ENCODE measurements around the gene STX2. TPM values are rescaled to one million over a fixed set of nuclear protein-coding genes. Genes with fewer than 3 reads are reported as not detected.

Gene STX2
- total and polyA plus RNA-seq, 4 donors: 11.9 to 28.4 (median 20.9) TPM

GRCh38 chr12:130776857-130777339 lies 62.2 kb downstream of the STX2 start:
- 69 to 78% methylated on average over 11 of the region's 11 CpGs for WGBS, 2 donors
- no peak for ATAC-seq (ENCODE audit: insufficient read depth, low FRiP score)
- H3K4me3 ChIP-seq: no peak overlapping the region

DNA sequence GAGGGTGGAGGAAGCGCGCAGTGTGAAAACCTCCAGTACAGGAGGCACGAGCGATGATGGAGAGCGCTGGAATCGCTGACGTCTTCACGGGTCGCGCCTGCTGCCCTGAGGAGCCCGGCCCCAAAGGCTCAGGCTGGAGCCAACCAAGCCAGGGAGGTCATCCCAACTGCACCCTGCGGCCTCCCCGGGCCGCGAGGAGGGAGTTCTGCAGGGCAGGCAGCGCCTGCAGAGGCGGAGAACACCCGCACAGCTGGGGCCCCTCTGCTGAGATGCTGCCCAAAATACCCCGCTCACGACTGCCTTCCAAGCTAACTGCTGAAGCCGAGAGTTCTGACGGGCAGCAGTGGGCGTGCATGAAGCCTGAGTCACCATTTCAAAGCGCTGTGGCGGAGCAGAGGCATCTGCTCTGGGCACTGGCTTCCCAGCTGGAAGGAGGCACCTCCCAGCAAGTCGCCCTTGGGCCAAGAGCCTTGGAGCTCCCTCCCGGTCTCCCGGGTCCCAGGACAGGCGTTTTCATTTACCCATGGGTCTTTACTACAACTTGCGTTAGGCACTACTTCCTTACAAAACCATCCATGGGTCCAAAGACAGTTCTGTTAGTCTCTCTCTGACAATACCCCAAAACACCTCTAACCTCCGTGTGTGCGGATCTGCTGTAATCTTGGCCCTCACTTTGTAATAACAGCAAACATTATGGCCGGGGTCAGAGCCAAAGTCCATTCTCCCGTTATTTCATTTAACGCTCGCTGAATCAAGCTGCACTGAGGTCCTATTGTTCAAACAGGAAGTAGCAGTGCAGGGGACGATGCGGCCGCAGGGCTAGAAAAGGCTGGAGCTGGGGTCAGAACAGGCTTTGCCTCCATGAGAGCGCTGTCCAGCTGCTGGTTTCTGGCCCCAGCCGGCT lies 62.8 kb downstream of the STX2 start:
- H3K27me3 ChIP-seq (ENCODE audit: control insufficient read depth in 3 of 3, insufficient read depth in 3 of 3, low read length in 2 of 3): peaks cover 0 to 9% (median 3%) of the 10 kb centered on the region in 3 donors
- peaks cover 0 to 5% (median 0%) of the 10 kb centered on the region in 4 donors for H3K36me3 ChIP-seq (ENCODE audit: control insufficient read depth in 4 of 4, insufficient read depth in 4 of 4, low read length in 4 of 4)
- H3K4me1 ChIP-seq (ENCODE audit: control insufficient read depth in 5 of 5, insufficient read depth in 5 of 5, low read length in 5 of 5): peaks cover 0 to 9% (median 0%) of the 10 kb centered on the region in 5 donors
- DNase-seq: peak; percentile 72 to 81 (median 76)
- WGBS, 2 donors: 5 to 6% methylated on average over 40 to 41 of the region's 41 CpGs
- ATAC-seq (ENCODE audit: insufficient read depth, low FRiP score): peak; percentile 59
- H3K9me3 ChIP-seq (ENCODE audit: control insufficient read depth in 4 of 4, insufficient read depth in 3 of 4, low read length in 3 of 4): peaks cover 0 to 3% (median 0%) of the 10 kb centered on the region in 4 donors
- no peak overlapping the region for H3K27ac ChIP-seq (ENCODE audit: low read depth in 1 of 2, low read length in 1 of 2)
- TF ChIP-seq, protein P1, sequence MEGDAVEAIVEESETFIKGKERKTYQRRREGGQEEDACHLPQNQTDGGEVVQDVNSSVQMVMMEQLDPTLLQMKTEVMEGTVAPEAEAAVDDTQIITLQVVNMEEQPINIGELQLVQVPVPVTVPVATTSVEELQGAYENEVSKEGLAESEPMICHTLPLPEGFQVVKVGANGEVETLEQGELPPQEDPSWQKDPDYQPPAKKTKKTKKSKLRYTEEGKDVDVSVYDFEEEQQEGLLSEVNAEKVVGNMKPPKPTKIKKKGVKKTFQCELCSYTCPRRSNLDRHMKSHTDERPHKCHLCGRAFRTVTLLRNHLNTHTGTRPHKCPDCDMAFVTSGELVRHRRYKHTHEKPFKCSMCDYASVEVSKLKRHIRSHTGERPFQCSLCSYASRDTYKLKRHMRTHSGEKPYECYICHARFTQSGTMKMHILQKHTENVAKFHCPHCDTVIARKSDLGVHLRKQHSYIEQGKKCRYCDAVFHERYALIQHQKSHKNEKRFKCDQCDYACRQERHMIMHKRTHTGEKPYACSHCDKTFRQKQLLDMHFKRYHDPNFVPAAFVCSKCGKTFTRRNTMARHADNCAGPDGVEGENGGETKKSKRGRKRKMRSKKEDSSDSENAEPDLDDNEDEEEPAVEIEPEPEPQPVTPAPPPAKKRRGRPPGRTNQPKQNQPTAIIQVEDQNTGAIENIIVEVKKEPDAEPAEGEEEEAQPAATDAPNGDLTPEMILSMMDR (IDR thresholded peaks at IDR 0.05; ENCODE audit: control extremely low read depth, extremely low read depth): no peak
- H3K9ac ChIP-seq (ENCODE audit: insufficient read depth in 1 of 2, low read length in 2 of 2): no peak overlapping the region
- H3K4me3 ChIP-seq: no peak overlapping the region

More at GRCh38 chr12:130776857-130777339, 62.2 kb downstream of the STX2 start:
- peaks cover 0 to 5% (median 0%) of the 10 kb centered on the region in 4 donors for H3K36me3 ChIP-seq (ENCODE audit: control insufficient read depth in 4 of 4, insufficient read depth in 4 of 4, low read length in 4 of 4)
- no peak overlapping the region for H3K9ac ChIP-seq (ENCODE audit: insufficient read depth in 1 of 2, low read length in 2 of 2)
- TF ChIP-seq, protein P1 (IDR thresholded peaks at IDR 0.05; ENCODE audit: control extremely low read depth, extremely low read depth): no peak
- H3K9me3 ChIP-seq (ENCODE audit: control insufficient read depth in 4 of 4, insufficient read depth in 3 of 4, low read length in 3 of 4): peaks cover 0 to 3% (median 0%) of the 10 kb centered on the region in 4 donors
- H3K27ac ChIP-seq (ENCODE audit: low read depth in 1 of 2, low read length in 1 of 2): no peak overlapping the region
- peaks cover 0 to 9% (median 0%) of the 10 kb centered on the region in 5 donors for H3K4me1 ChIP-seq (ENCODE audit: control insufficient read depth in 5 of 5, insufficient read depth in 5 of 5, low read length in 5 of 5)
- peaks cover 0 to 9% (median 3%) of the 10 kb centered on the region in 3 donors for H3K27me3 ChIP-seq (ENCODE audit: control insufficient read depth in 3 of 3, insufficient read depth in 3 of 3, low read length in 2 of 3)
- DNase-seq: no peak

DNA sequence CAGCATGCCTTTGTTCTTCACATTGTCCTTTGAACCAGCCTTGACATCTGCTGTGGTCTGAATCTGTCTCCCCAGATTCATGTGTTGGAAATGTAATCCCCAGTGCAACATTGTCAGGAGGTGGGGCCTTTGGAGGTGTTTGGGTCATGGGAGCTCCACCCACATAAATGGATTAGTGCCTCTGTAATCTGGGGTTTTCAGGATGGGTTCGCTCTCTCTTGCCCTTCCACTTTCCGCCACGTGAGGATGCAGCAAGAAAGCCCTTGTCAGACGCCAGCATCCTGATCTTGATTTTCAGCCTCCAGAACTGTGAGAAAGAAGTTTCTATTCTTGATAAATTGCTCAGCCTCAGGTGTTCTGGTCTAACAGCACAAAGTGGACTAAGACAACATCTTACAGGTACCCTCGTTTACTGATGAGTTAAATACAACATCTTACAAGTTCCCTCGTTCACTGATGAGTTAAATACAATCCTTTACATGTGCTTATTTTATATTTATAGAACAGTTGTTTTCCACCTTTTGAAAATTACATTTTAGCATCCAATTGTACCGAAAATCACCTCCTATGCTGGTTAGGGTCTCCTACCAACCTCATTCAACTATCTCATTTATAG lies 68.5 kb downstream of the STX2 start:
- H3K4me3 ChIP-seq: no peak overlapping the region
- H3K27me3 ChIP-seq (ENCODE audit: control insufficient read depth in 3 of 3, insufficient read depth in 3 of 3, low read length in 2 of 3): peaks cover 0 to 6% (median 3%) of the 10 kb centered on the region in 3 donors
- H3K4me1 ChIP-seq (ENCODE audit: control insufficient read depth in 5 of 5, insufficient read depth in 5 of 5, low read length in 5 of 5): no peaks in the 10 kb centered on the region
- no peaks in the 10 kb centered on the region for H3K36me3 ChIP-seq (ENCODE audit: control insufficient read depth in 4 of 4, insufficient read depth in 4 of 4, low read length in 4 of 4)
- no peak overlapping the region for H3K27ac ChIP-seq (ENCODE audit: low read depth in 1 of 2, low read length in 1 of 2)
- no peak for DNase-seq
- no peaks in the 10 kb centered on the region for H3K9me3 ChIP-seq (ENCODE audit: control insufficient read depth in 4 of 4, insufficient read depth in 3 of 4, low read length in 3 of 4)
- no peak for ATAC-seq (ENCODE audit: insufficient read depth, low FRiP score)
- WGBS, 2 donors: 76 to 80% methylated on average over 7 of the region's 7 CpGs
- H3K9ac ChIP-seq (ENCODE audit: insufficient read depth in 1 of 2, low read length in 2 of 2): no peak overlapping the region
- TF ChIP-seq, protein P1 (IDR thresholded peaks at IDR 0.05; ENCODE audit: control extremely low read depth, extremely low read depth): no peak
